SH-SY5Y (cell line): ENCODE measurements around the gene CD302.

Experiments used
- GATA2 ChIP-seq: IDR thresholded peaks from 2 replicates; pipeline ENCODE4 v1.6.1; 2011; ENCODE audit warnings: mild to moderate bottlenecking, low read depth, low read length
- GATA3 ChIP-seq: IDR thresholded peaks from 2 replicates; pipeline ENCODE4 v1.6.1; 2011; ENCODE audit warnings: low read depth, mild to moderate bottlenecking, low read length, moderate library complexity

DNA sequence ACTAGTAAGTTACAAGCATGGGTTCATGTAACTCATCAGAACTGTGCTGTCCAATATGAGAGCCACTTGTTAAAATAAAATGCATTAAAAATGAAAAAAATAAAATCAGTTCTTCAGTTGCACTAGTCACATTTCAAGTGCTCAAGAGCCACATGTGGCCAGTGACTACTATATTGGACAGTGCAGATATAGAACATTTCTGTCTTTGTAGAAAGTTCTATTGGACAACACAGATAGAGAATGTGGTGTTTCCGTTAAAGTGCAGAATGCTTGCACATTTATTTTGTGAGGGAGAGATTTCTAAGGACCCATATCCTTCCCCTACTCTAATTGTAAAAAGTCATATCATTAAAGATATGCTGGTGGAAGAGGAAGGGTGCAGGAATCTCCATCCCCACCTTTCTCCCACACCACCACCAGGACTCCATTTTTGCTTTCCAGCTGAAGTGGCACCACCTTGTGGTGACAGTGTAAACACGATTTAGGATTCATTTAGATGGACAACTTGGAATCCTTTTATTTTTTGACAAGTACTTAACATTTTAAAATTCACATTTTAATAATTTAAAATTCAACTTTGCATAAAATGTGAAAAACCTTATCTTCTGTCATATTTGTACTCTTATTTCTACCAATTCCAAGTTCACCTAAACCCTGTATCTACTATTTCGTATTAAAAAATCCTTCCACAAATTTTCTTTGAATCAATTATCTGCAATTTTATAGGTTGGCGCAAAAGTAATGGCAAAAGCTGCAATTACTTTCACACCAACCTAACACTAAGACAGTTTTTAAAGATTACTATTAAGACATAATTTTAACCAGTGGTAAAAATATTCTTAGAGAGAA, 9.4 kb upstream of the CD302 start:
- TF ChIP-seq GATA3 (no peak), GATA2 (no peak)
